HG02973 (cell line): ENCODE results near the gene BBS9.

Experiments
- ATAC-seq: cut with Tn5 transposase; IDR thresholded peaks from one replicate; pipeline ENCODE4 v1.9.1; 2021; ENCODE audit warnings: moderate library complexity; ENCODE audit not compliant: unreplicated experiment

The BBS9 gene

GRCh38 chr7:33536398-33537103 lies 407.2 kb downstream of the BBS9 start:
- ATAC-seq, result no peak

- ATAC-seq, result no peak
Measured at GRCh38 chr7:33537104-33537477, 407.7 kb downstream of the BBS9 start.

GRCh38 chr7:33539198-33539597 lies 409.8 kb downstream of the BBS9 start:
- ATAC-seq, result no peak

DNA sequence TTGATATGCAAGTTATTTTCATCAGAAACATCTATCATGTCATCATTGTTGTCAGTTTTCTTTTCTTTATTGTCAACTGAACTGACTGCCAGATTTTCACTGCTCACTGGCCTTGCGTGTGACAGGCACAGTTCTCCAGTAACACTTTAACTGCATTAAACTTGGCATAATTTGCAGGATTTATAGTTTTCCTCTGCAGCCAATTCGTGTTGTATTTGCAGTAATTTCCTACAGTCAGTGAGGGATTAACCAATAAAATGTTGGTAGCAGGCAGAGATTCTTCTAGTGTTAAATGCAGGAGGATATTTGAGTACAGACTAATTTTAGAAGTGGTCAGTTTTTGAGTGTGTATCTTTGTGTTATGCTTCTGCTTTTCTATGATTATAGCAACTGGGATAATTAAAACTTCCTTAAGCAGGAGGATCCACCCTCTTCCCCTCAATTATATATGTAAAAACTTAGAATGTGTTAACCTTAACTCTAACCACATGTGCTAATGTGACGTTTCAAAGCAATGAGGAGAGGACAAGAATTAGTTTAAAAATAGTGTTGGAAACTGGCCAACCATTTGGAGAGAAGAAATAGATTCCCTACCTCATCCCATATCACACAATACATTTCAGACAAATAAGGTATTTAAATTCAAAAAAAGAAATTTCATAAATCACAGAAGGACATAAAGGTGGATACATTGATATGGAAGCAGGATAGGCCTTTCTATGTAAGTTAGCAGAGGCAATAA lies 410.5 kb downstream of the BBS9 start:
- no peak for ATAC-seq

DNA sequence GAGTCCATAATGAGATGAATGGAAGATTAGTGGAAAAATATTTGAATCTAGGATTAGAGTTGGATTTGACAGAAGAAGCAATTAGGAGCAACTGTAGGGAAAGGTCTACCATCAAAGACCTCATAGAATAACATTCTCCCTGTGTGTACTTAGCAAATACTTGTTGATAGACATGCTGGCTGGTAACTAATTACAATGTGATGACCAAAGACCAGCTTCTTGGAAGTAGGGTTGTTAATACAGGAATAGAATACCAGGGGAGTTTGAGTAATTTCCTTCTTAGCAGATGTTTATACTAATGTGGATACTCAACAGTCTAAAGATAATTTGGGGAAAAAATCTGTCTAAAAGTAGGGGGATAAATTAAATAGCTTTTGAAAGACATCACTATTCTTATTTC lies 418.5 kb downstream of the BBS9 start:
- ATAC-seq, result no peak

DNA sequence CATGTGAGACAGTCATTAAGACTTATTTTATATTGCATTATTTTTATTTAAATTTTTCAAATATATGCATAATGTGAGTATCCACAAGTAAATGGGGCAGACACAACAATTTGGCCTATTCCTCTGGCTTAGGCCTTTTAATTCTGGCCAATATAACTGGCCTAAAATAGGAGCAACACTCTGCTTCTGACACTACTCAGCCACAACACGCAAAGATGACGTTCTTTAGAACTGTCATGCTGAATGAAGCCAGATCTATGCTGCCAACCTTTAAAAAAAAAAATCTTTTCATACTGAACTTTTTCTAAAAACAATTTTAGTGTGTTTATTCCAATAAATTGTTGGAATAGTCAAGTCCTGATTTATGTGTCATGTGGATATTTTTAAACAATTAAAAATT lies 421.0 kb downstream of the BBS9 start:
- no peak for ATAC-seq

- no peak for ATAC-seq
Measured at GRCh38 chr7:33550979-33551378, 421.6 kb downstream of the BBS9 start.

GRCh38 chr7:33554046-33554445 lies 424.7 kb downstream of the BBS9 start:
- no peak for ATAC-seq

GRCh38 chr7:33554576-33554975 lies 425.2 kb downstream of the BBS9 start:
- ATAC-seq, result no peak

DNA sequence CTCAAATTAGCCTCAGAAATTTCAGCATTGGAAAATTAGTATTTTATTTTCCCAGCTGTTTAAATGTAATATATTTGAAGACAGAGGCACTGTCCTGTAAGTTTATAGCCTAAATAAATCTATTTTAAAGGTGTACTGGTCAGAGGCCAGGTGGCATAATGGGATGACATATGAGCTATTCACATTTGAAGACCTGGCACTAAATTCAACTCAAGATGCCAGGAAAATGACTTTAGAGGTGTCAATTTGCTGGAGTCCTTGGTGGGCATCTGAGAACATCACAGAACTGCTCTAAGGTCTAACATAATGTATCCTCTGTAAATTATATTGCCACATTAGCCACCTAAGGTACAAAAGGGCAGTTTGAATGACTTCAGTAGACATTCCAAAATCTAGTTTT lies 427.1 kb downstream of the BBS9 start:
- no peak for ATAC-seq

- no peak for ATAC-seq
Measured at GRCh38 chr7:33558549-33559323, 429.4 kb downstream of the BBS9 start.

DNA sequence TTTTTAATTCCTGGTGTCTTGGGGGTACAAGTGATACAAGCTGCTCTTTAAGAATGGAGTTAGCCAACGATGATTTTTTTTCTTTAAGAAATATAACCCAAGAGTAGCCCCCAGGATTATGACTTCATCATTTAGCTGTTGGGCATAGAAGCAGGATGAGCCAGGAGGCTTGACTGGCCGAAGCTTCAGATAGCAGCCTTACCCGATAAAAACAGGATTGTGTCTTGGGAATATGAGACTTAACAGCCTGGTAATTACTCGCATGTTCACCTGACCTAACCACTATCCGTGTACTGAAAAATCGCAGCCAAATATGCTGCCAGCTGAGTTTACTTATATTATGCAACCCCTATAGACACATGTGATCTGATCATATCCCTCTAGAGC lies 430.0 kb downstream of the BBS9 start:
- ATAC-seq, result no peak

GRCh38 chr7:33562996-33563395 lies 433.6 kb downstream of the BBS9 start:
- ATAC-seq, result no peak

GRCh38 chr7:33563651-33564050 lies 434.3 kb downstream of the BBS9 start:
- ATAC-seq, result no peak

GRCh38 chr7:33578166-33578565 lies 448.8 kb downstream of the BBS9 start:
- ATAC-seq, result no peak

- ATAC-seq, result no peak
Measured at GRCh38 chr7:33578881-33579672, 449.7 kb downstream of the BBS9 start.

DNA sequence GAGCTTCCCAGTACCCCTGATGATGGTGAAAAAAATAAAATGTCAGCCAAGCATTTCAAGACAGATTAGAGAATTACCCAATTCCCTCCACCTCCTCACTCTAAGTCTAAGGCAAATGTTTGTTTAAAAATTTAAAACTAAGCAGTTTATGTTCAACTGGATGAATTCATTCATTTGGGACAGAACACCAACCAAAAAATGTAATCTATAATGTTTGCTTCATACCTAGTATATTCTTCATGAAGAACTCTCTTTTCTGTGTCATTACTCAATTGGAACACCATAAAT lies 450.3 kb downstream of the BBS9 start:
- no peak for ATAC-seq

DNA sequence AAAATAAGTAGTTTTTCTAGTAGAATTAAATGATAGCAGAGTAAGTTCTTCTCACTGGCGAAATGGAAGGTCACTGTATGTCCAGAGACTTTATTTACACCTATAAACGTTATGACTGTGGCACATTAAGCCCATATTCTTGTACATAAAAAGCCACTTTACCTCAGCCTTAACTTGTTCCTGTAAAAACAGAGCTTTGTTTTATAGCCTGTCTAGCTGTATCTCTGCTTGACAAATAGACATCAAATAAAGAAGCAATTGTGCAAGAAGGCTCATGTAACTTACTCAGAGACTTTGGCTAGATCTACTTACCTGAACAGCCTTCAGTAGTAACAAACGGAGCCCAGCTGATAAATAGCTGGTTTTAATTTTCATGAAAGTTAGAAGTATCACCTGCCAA lies 451.9 kb downstream of the BBS9 start:
- no peak for ATAC-seq

- no peak for ATAC-seq
Measured at GRCh38 chr7:33582104-33582503, 452.7 kb downstream of the BBS9 start.

DNA sequence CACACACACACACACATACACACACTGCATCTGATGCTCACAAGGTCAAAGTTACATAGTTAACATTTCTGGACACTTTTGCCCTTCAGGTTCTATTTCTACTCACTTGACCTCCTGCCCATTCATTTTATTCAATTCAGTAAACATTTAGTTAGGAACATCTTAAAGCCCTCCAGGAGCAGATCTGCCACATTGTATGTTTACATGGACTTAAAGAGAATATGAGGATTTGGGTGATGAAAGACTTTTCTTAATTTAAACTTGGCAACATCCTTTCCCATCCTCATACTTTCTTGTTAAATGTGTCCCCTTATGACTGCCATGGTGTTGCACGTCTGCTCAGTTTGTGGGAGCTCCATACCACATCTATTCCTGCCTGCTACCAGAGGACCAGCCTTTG lies 453.2 kb downstream of the BBS9 start:
- no peak for ATAC-seq

- ATAC-seq, result no peak
Measured at GRCh38 chr7:33589911-33590310, 460.5 kb downstream of the BBS9 start.
